Stimulated activated naive CD8-positive, alpha-beta T cell treated with anti-CD3 and anti-CD28 coated beads, Interleukin-15, Interleukin-2, amounts not matched to agents 100 ng/mL and 50 ng/mL, for 24 hours (primary cell): Measurements from ENCODE around the gene FLNB.
"Not testable (repeated sequence)": the region's sequence is repeated elsewhere in the genome, so short reads cannot be mapped to it uniquely, and the experiment has no call there.

Source experiments
- H3K27ac Mint-ChIP-seq: one replicate; pipeline ENCODE4 v1.8.0; 2021; ENCODE audit warnings: mild to moderate bottlenecking, mixed read lengths
- H3K27me3 Mint-ChIP-seq: one replicate; pipeline ENCODE4 v1.8.0; 2021; ENCODE audit warnings: mixed read lengths
- H3K36me3 Mint-ChIP-seq: one replicate; pipeline ENCODE4 v1.8.0; 2021; ENCODE audit warnings: low read depth, mixed read lengths
- H3K4me1 Mint-ChIP-seq: one replicate; pipeline ENCODE4 v1.8.0; 2021; ENCODE audit warnings: low read depth, mixed read lengths
- H3K4me3 Mint-ChIP-seq: one replicate; pipeline ENCODE4 v1.8.0; 2021; ENCODE audit warnings: mild to moderate bottlenecking, mixed read lengths
- H3K9me3 Mint-ChIP-seq: one replicate; pipeline ENCODE4 v1.8.0; 2021; ENCODE audit warnings: mixed read lengths

The FLNB gene

DNA sequence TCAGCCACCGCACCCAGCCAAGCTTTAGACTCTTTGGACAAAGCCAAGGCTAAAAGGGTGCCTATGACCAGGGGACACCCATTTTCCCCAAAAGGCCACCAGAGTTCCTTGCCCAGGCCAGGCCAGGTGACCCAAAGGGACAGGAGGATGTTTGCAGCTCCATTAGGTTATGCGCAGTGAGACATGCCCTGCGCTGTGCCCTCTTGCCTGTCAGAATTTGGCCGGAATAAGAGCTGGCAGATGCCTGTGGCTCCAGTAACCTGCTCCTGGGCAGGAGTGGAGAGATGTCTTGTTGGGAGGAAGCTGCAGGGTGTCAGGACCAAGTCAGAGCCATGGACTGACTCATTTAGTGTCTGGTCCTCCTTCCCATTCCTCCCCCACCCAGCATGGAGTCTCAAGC is 182.1 kb downstream of the FLNB start:
- Mint-ChIP-seq H3K27me3 (no peaks in the 10 kb centered on the region), H3K27ac (no peak overlapping the region), H3K4me3 (no peak overlapping the region)

DNA sequence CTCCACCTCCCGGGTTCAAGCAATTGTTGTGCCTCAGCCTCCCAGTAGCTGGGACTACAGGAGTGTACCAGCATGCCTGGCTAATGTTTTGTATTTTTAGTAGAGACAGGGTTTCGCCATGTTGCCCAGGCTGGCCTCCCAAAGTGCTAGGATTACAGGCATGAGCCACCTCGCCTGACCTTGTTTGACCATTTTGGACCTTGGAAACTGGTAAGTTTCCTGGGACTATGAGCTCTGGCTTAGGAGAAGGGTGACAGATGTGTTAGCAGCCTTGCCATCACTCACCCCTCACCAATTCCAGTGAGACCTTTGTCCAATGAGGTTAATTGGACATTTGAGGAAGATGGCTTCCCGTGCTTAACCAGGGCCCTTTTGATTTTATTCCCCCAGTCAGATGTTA is 182.7 kb downstream of the FLNB start:
- no peaks in the 10 kb centered on the region for H3K9me3 Mint-ChIP-seq
- no peaks in the 10 kb centered on the region for H3K27me3 Mint-ChIP-seq
- H3K36me3 Mint-ChIP-seq = no peaks in the 10 kb centered on the region
- H3K4me1 Mint-ChIP-seq = peaks cover 3% of the 10 kb centered on the region
- H3K27ac Mint-ChIP-seq = no peak overlapping the region
- no peak overlapping the region for H3K4me3 Mint-ChIP-seq

More for the DNA sequence above, 182.1 kb downstream of the FLNB start:
- peaks cover 3% of the 10 kb centered on the region for H3K4me1 Mint-ChIP-seq
- H3K36me3 Mint-ChIP-seq = no peaks in the 10 kb centered on the region
- no peaks in the 10 kb centered on the region for H3K9me3 Mint-ChIP-seq

GRCh38 chr3:58191361-58191991 is 183.3 kb downstream of the FLNB start:
- H3K27ac Mint-ChIP-seq = no peak overlapping the region
- H3K9me3 Mint-ChIP-seq = no peaks in the 10 kb centered on the region
- peaks cover 4% of the 10 kb centered on the region for H3K4me1 Mint-ChIP-seq
- no peak overlapping the region for H3K4me3 Mint-ChIP-seq
- no peaks in the 10 kb centered on the region for H3K27me3 Mint-ChIP-seq
- H3K36me3 Mint-ChIP-seq = no peaks in the 10 kb centered on the region

GRCh38 chr3:58192069-58192468 is 183.8 kb downstream of the FLNB start:
- Mint-ChIP-seq H3K4me3 (no peak overlapping the region), H3K27me3 (no peaks in the 10 kb centered on the region), H3K9me3 (no peaks in the 10 kb centered on the region), H3K36me3 (no peaks in the 10 kb centered on the region), H3K4me1 (peaks cover 10% of the 10 kb centered on the region), H3K27ac (no peak overlapping the region)

GRCh38 chr3:58193682-58194407 is 185.6 kb downstream of the FLNB start:
- Mint-ChIP-seq H3K27ac (no peak overlapping the region), H3K4me3 (no peak overlapping the region), H3K9me3 (no peaks in the 10 kb centered on the region), H3K27me3 (no peaks in the 10 kb centered on the region), H3K36me3 (no peaks in the 10 kb centered on the region), H3K4me1 (peaks cover 14% of the 10 kb centered on the region)

GRCh38 chr3:58197588-58197987 is 189.4 kb downstream of the FLNB start:
- Mint-ChIP-seq H3K9me3 (no peaks in the 10 kb centered on the region), H3K4me3 (no peak overlapping the region), H3K4me1 (peaks cover 36% of the 10 kb centered on the region), H3K27ac (no peak overlapping the region), H3K36me3 (no peaks in the 10 kb centered on the region), H3K27me3 (peaks cover 12% of the 10 kb centered on the region)

- no peak overlapping the region for H3K27ac Mint-ChIP-seq
- no peaks in the 10 kb centered on the region for H3K36me3 Mint-ChIP-seq
- peaks cover 17% of the 10 kb centered on the region for H3K27me3 Mint-ChIP-seq
- peaks cover 42% of the 10 kb centered on the region for H3K4me1 Mint-ChIP-seq
- H3K4me3 Mint-ChIP-seq = no peak overlapping the region
- H3K9me3 Mint-ChIP-seq = no peaks in the 10 kb centered on the region
These were observed 190.1 kb downstream of the FLNB start for GRCh38 chr3:58198362-58198761.

- H3K27me3 Mint-ChIP-seq = peaks cover 17% of the 10 kb centered on the region
- no peaks in the 10 kb centered on the region for H3K36me3 Mint-ChIP-seq
- H3K4me3 Mint-ChIP-seq = no peak overlapping the region
- H3K9me3 Mint-ChIP-seq = no peaks in the 10 kb centered on the region
- H3K4me1 Mint-ChIP-seq = peaks cover 42% of the 10 kb centered on the region
- H3K27ac Mint-ChIP-seq = no peak overlapping the region
These were observed 190.6 kb downstream of the FLNB start for GRCh38 chr3:58198804-58199203.

DNA sequence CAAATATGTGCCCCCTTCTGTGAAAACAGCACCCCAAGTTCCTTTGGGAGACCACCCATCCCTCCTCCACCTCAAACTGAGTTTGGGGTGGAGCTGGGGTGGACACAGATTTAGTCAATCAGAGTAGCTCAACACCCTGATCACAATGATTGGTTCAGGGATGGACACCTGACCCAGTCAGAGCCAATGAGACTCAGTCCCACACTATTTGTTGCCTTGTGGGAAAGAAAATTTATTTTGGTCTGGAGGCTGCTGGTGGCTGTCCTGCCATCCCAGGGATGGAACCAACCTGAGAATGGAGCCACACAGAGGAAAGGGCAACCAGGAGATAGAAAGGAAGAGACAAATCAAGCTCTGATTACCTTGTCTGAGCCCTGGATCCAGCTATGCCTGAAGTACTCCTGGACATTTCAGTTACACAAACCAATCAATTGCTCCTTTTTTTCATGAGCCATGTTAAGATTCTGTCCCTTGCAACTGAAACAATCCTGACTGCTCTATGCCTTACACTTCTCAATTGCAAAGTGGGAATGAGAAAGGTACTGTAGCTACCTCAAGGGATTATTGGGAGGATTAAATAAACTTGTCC is 192.0 kb downstream of the FLNB start:
- no peak overlapping the region for H3K4me3 Mint-ChIP-seq
- H3K4me1 Mint-ChIP-seq = peaks cover 42% of the 10 kb centered on the region
- H3K27ac Mint-ChIP-seq = no peak overlapping the region
- peaks cover 17% of the 10 kb centered on the region for H3K27me3 Mint-ChIP-seq
- no peaks in the 10 kb centered on the region for H3K9me3 Mint-ChIP-seq
- no peaks in the 10 kb centered on the region for H3K36me3 Mint-ChIP-seq

GRCh38 chr3:58200846-58201355 is 192.7 kb downstream of the FLNB start:
- Mint-ChIP-seq H3K4me3 (no peak overlapping the region), H3K27ac (no peak overlapping the region), H3K27me3 (peaks cover 17% of the 10 kb centered on the region), H3K4me1 (peaks cover 49% of the 10 kb centered on the region), H3K9me3 (no peaks in the 10 kb centered on the region), H3K36me3 (no peaks in the 10 kb centered on the region)

- peaks cover 17% of the 10 kb centered on the region for H3K27me3 Mint-ChIP-seq
- not testable (repeated sequence) for H3K9me3 Mint-ChIP-seq, H3K36me3 Mint-ChIP-seq, H3K4me3 Mint-ChIP-seq, H3K27ac Mint-ChIP-seq
- H3K4me1 Mint-ChIP-seq = peaks cover 54% of the 10 kb centered on the region
These were observed 193.2 kb downstream of the FLNB start for GRCh38 chr3:58201451-58201850.

GRCh38 chr3:58202917-58203360 is 194.7 kb downstream of the FLNB start:
- Mint-ChIP-seq H3K27ac (peak overlapping the region; percentile 72), H3K4me3 (no peak overlapping the region), H3K4me1 (peaks cover 53% of the 10 kb centered on the region), H3K9me3 (no peaks in the 10 kb centered on the region), H3K36me3 (no peaks in the 10 kb centered on the region), H3K27me3 (peaks cover 17% of the 10 kb centered on the region)

DNA sequence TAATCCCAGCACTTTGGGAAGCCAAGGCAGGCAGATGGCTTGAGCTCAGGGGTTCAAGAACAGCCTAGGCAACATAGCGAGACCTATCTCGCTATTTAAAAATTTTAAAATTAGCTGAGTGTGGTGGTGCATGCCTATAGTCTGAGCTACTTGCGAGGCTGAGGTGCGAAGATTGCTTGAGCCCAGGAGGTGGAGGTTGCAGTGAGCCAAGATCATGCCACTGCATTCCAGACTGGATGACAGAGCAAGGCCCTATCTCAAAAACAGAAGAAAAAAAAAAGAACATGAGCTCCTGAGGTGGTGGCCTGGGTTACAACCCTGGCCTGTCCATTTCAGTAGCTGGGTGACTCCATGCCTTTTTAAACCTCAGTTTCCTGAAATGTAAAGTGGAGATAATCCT is 195.3 kb downstream of the FLNB start:
- Mint-ChIP-seq H3K27me3 (peaks cover 17% of the 10 kb centered on the region), H3K36me3 (no peaks in the 10 kb centered on the region), H3K4me3 (no peak overlapping the region), H3K27ac (no peak overlapping the region), H3K9me3 (no peaks in the 10 kb centered on the region), H3K4me1 (peaks cover 47% of the 10 kb centered on the region)

GRCh38 chr3:58204720-58205119 is 196.5 kb downstream of the FLNB start:
- H3K4me3 Mint-ChIP-seq = no peak overlapping the region
- H3K27me3 Mint-ChIP-seq = peaks cover 16% of the 10 kb centered on the region
- no peaks in the 10 kb centered on the region for H3K9me3 Mint-ChIP-seq
- H3K36me3 Mint-ChIP-seq = no peaks in the 10 kb centered on the region
- peaks cover 45% of the 10 kb centered on the region for H3K4me1 Mint-ChIP-seq
- H3K27ac Mint-ChIP-seq = no peak overlapping the region

DNA sequence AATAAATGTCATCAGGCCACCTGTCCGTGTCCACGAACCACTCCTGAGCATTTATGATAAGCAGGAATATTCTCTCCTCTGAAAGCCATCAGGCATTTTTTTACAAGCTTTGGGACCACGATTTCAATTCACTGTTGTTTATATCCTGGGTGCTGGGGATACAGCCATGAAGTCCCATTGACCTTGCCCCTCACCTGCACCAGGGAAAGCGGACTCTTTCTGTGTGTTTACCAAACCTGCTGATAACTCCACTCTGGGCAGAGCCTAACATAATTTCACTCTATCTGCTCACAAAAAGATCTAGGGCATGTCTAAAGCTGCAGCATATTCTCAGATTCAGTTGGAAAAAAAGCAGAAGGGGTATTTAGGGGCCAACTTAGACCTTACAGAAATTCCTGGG is 197.8 kb downstream of the FLNB start:
- Mint-ChIP-seq H3K27me3 (peaks cover 20% of the 10 kb centered on the region), H3K9me3 (no peaks in the 10 kb centered on the region), H3K4me3 (no peak overlapping the region), H3K27ac (no peak overlapping the region), H3K4me1 (peaks cover 34% of the 10 kb centered on the region), H3K36me3 (no peaks in the 10 kb centered on the region)
